T-helper 22 cell (primary cell): ENCODE measurements around the gene TEP1.
"Not testable (repeated sequence)": the region's sequence is repeated elsewhere in the genome, so short reads cannot be mapped to it uniquely, and the experiment has no call there.

ENCODE experiments used
- DNase-seq: peaks from one replicate; pipeline ENCODE4 v3.0.0-alpha.2; 2020; ENCODE audit warnings: low read depth

Gene TEP1

GRCh38 chr14:20386276-20386855 lies 26.9 kb downstream of the TEP1 start:
- DNase-seq, result no peak

- DNase-seq, result no peak
Measured at GRCh38 chr14:20384886-20385285, 28.4 kb downstream of the TEP1 start.

- no peak for DNase-seq
Measured at GRCh38 chr14:20384321-20384720, 29.0 kb downstream of the TEP1 start.

- no peak for DNase-seq
Measured at GRCh38 chr14:20383636-20384035, 29.7 kb downstream of the TEP1 start.

- no peak for DNase-seq
Measured at GRCh38 chr14:20383032-20383431, 30.3 kb downstream of the TEP1 start.

GRCh38 chr14:20382526-20382925 lies 30.8 kb downstream of the TEP1 start:
- no peak for DNase-seq

- DNase-seq, result no peak
Measured at GRCh38 chr14:20381341-20381740, 32.0 kb downstream of the TEP1 start.

- no peak for DNase-seq
Measured at GRCh38 chr14:20380681-20381080, 32.6 kb downstream of the TEP1 start.

- DNase-seq, result no peak
Measured at GRCh38 chr14:20379743-20380142, 33.6 kb downstream of the TEP1 start.

- no peak for DNase-seq
Measured at GRCh38 chr14:20377171-20377570, 36.1 kb downstream of the TEP1 start.

- no peak for DNase-seq
Measured at GRCh38 chr14:20376071-20376588, 37.2 kb downstream of the TEP1 start.

- DNase-seq, result no peak
Measured at GRCh38 chr14:20375471-20375870, 37.8 kb downstream of the TEP1 start.

- no peak for DNase-seq
Measured at GRCh38 chr14:20372796-20373195, 40.5 kb downstream of the TEP1 start.

- DNase-seq, result no peak
Measured at GRCh38 chr14:20365928-20366327, 47.4 kb downstream of the TEP1 start.

GRCh38 chr14:20358474-20358873 lies 54.8 kb downstream of the TEP1 start:
- DNase-seq, result not testable (repeated sequence)

- DNase-seq, result no peak
Measured at GRCh38 chr14:20356422-20356821, 56.9 kb downstream of the TEP1 start.

- DNase-seq, result no peak
Measured at GRCh38 chr14:20350860-20351259, 62.4 kb downstream of the TEP1 start.

- no peak for DNase-seq
Measured at GRCh38 chr14:20350282-20350681, 63.0 kb downstream of the TEP1 start.

- DNase-seq, result no peak
Measured at GRCh38 chr14:20347747-20348146, 65.6 kb downstream of the TEP1 start.

GRCh38 chr14:20346713-20347112 lies 66.6 kb downstream of the TEP1 start:
- no peak for DNase-seq

GRCh38 chr14:20345366-20345765 lies 67.9 kb downstream of the TEP1 start:
- no peak for DNase-seq

- no peak for DNase-seq
Measured at GRCh38 chr14:20343862-20344220, 69.5 kb downstream of the TEP1 start.

GRCh38 chr14:20343092-20343861 lies 70.0 kb downstream of the TEP1 start, which contains the start of gene PARP2:
TSS of gene PARP2 (plus strand) at chr14:20343635. CDS start at chr14:20343642, 7 bp downstream.
- peak; percentile 89 for DNase-seq

GRCh38 chr14:20341646-20342045 lies 71.7 kb downstream of the TEP1 start:
- no peak for DNase-seq
